Measurements from ENCODE around the gene FBXO45.
"Not testable (repeated sequence)": the region's sequence is repeated elsewhere in the genome, so short reads cannot be mapped to it uniquely, and the experiment has no call there.

Gene FBXO45

DNA sequence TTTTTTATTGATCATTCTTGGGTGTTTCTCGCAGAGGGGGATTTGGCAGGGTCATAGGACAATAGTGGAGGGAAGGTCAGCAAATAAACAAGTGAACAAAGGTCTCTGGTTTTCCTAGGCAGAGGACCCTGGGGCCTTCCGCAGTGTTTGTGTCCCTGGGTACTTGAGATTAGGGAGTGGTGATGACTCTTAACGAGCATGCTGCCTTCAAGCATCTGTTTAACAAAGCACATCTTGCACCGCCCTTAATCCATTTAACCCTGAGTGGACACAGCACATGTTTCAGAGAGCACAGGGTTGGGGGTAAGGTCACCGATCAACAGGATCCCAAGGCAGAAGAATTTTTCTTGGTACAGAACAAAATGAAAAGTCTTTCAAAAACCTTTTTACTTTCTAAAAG is 51.2 kb downstream of the FBXO45 start:
- not testable (repeated sequence) for DNase-seq

DNA sequence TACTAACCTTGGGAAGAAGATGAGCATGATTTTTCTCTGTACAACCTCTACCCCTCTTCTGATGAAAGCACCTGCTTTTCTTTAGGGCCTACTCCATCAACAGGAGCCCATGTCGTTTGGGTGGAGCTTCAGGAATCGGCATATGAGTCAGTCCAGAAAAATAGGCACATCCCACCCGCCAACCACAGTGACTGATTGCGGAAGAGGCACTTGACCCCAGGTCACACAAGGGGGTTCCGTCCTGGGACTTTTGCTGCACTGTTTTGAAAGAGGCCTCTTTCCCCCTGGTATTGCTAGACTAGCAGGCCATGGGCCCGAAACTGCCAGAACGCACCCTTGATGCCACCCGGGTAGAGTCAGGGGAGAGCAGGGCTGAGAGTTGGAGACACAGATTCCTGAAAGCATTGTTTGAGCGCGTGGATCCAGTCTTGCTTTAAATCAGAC is 51.7 kb downstream of the FBXO45 start:
- DNase-seq, result peak; percentile 37

GRCh38 chr3:196620684-196621083 is 52.2 kb downstream of the FBXO45 start:
- DNase-seq, result no peak

- DNase-seq, result no peak
Measured at GRCh38 chr3:196621611-196622010, 53.2 kb downstream of the FBXO45 start.

DNA sequence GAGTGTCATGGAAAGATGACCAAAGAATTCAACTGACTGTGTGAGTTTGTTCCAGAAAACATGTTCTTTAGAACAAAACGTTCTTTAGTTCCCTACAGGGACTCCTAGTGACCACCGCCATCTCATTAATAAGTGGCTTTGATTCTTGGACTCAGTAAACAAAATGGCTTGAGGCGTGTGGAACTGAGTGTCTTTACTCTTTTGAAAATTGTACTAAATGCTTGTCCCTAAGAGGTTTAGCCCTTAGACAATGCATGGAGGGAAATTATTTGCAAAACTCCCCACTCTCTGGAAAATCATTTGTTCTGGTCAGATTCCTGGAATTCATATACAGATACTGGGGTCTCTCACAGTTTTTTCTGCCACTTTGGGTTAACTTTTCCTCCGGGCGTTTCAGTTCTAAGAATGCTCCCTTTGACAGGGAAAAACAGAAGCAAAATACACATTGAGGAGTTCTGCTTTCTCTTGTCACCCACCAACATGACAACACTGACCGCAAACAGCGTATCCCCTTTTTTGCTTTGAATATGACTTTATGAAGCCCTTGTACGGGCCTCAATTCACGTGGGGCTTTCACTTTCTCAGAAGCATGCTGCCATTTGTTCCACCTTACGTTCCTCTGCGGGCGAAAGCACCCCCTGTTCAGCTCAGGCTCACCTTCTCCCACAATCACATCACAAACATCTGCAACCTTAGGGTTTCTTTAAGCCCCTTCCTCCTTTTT is 55.8 kb downstream of the FBXO45 start:
- peak; percentile 60 for DNase-seq

DNA sequence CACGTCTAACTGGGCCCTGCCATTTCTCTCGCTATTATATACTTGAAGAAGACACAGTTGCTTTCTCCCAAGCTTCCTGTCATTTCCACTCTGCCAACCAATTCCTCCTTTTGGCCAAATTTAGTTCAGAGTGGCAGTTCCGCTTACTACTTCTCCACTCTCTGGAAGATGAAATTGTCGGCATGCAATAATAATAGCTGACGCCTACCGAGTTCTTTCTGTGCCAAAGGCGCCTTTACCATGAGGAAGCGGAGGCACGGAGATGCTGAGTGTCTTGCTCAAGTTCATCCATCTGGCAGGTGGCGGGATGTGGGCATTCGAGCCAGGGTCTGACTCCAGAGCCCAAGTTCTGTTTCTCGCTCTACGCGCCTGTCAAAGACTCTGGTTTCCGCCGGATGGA is 56.4 kb downstream of the FBXO45 start:
- DNase-seq, result no peak

DNA sequence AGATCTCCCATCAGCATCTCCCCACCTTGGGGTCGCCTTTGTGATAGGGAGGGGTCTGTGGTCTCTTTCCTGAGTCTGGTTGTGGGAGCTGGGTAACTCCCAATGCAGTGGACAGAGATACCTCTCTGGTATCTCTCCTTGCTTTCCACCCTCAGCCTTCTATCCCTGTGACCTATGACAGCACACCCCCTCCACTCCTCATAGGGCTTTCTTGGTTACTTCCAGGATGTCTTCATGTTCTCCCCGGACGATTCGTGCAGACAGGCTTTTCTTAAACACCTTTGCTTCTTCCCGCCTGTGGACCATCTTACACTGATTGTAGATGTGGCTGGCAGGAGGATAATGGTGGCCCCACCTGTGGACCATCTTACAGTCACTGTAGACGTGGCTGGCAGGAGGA is 56.9 kb downstream of the FBXO45 start:
- DNase-seq, result no peak

GRCh38 chr3:196627918-196628231 is 59.4 kb downstream of the FBXO45 start:
- no peak for DNase-seq

DNA sequence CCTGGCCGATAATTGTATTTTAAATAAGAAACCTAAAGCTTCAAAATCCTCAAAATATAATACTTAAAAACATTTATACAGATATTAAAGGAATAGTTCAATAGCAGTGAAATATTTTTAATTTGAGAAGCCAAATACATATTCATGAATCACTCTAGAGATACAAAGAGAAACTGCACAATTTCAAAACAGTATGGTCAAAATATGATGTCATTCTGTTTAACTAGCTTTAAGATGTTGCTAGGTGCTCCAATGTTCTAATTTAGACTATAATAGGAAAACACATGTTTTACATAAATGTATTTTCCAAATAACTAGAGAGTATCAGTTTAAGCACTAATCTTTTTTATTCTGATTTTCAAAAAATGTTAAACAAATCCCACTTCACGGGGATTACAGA is 60.8 kb downstream of the FBXO45 start:
- DNase-seq, result no peak

- peak; percentile 32 for DNase-seq
Measured at GRCh38 chr3:196631682-196632045, 63.2 kb downstream of the FBXO45 start.

GRCh38 chr3:196632046-196632751 is 63.7 kb downstream of the FBXO45 start:
- peak; percentile 91 for DNase-seq

DNA sequence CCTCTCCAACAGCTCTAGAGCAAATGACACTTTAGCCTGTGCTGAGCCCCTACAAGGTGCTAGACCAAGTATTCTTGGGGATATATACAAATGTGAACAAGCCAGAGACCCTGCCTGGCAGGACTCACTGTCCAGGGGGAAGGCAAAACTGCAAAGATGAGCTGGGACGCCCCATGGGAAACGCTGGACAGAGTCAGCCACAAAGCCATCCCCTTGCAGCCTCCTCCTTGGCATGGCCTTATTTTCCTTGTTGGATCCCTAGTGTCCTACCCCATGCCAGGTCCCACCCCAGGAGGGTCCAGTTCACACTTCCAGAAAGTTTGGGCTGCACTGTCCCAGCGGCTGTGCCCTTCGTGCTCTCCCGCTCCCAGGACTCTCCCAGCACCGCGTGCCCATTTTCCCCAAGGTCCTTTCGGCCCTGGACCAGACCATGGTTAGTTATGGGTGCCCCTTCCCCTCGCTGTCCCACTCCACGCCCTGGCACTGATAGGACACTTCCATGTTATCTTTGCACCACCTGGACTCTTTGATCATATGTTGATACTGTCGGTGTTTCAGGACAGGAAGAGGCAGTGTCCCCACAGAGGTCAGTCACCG is 65.2 kb downstream of the FBXO45 start:
- DNase-seq, result no peak

DNA sequence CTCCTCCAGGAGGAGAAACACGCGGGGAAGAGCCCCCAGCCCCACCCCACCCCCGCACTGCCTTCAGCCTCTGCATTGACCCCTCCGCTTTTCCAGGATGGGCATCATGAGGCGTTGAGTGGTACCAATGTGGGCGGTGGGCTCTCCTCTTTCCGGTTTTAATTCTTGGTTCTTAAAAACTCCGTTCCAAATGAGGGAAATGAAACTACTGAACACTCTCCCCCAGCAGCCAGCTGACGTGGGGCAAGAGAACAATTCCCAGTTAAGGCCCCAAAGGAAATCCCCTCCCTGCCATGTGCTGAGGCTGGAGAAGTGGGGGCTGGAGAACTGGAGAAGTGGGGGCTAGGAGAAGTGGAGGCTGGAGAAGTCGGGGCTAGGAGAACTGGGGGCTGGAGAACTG is 65.8 kb downstream of the FBXO45 start:
- DNase-seq, result no peak

DNA sequence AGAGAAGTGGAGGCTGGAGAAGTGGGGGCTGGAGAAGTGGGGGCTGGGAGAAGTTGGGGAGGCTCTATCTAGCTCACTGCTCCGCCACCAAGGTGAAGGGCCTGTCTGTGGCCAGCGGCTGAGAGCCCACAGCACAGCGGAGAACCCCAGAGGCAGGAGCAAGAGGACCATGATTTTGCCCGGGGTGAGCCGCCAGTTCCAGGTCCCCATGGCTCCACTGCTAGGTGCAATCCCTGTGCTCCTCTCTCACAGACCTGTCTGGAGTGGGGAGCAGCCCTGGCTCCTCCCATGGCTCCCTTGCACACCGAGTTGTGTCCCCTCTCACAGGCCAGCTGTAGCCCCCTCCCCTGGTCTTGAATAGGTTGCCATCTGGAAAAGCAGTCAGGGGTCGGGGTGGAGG is 66.4 kb downstream of the FBXO45 start:
- DNase-seq, result no peak

- no peak for DNase-seq
Measured at GRCh38 chr3:196636369-196637349, 68.2 kb downstream of the FBXO45 start.

- not testable (repeated sequence) for DNase-seq
Measured at GRCh38 chr3:196637941-196638340, 69.5 kb downstream of the FBXO45 start.

All from activated CD4-positive, alpha-beta T cell treated with anti-CD3 and anti-CD28 coated beads for 48 hours (primary cell).